HepG2 (cell line): Measurements from ENCODE around the gene DUS1L. TPM values are rescaled to one million over a fixed set of nuclear protein-coding genes. Genes with fewer than 3 reads are reported as not detected.

ENCODE experiments used
- ARHGAP35 ChIP-seq: sonication (generic); formaldehyde crosslinking; IDR thresholded peaks from 2 replicates; pipeline ENCODE4 v1.9.0; 2022; ENCODE audit warnings: mild to moderate bottlenecking, inconsistent platforms, moderate library complexity, missing genetic modification reagents, borderline replicate concordance
- ARNT ChIP-seq: fragments of 450-650 bp; IDR thresholded peaks from 2 replicates; pipeline ENCODE4 v1.6.1; 2017
- DDIT3 ChIP-seq: sonication (generic); formaldehyde crosslinking; IDR thresholded peaks from 2 replicates; pipeline ENCODE4 v1.4.0; 2020; ENCODE audit warnings: mild to moderate bottlenecking, missing genetic modification reagents
- HMG20B ChIP-seq: conservative IDR thresholded peaks from 2 replicates; pipeline ENCODE4 v1.6.1; 2016; ENCODE audit warnings: missing genetic modification reagents, missing compliant biosample characterization
- NFE2L1 ChIP-seq: sonication (generic); formaldehyde crosslinking; IDR thresholded peaks from 2 replicates; pipeline ENCODE4 v1.4.0; 2020; ENCODE audit warnings: missing genetic modification reagents, mild to moderate bottlenecking, borderline replicate concordance
- RFX3 ChIP-seq: IDR thresholded peaks from 2 replicates; pipeline ENCODE4 v1.6.1; 2016; ENCODE audit warnings: missing biosample characterization, missing genetic modification reagents
- SMAD9 ChIP-seq: sonication (generic); formaldehyde crosslinking; IDR thresholded peaks from 2 replicates; pipeline ENCODE4 v1.5.1; 2020; ENCODE audit warnings: mild to moderate bottlenecking, missing genetic modification reagents
- SMC3 ChIP-seq: IDR thresholded peaks from 2 replicates; pipeline ENCODE4 v1.6.1; 2011; ENCODE audit warnings: low read length, improper control_type of control experiment
- SNRNP70 ChIP-seq: fragments of 200-400 bp; formaldehyde crosslinking; IDR thresholded peaks from 2 replicates; pipeline ENCODE4 v1.6.1; 2017; ENCODE audit warnings: mild to moderate bottlenecking, low read depth, low read length, moderate library complexity
- ZFX ChIP-seq: sonication (generic); formaldehyde crosslinking; IDR thresholded peaks from 2 replicates; pipeline ENCODE4 v1.4.0; 2020; ENCODE audit warnings: mild to moderate bottlenecking, low read depth, missing genetic modification reagents, moderate library complexity
- ZNF230 ChIP-seq: sonication (generic); formaldehyde crosslinking; IDR thresholded peaks from 2 replicates; pipeline ENCODE4 v1.4.0; 2020; ENCODE audit warnings: mild to moderate bottlenecking, missing genetic modification reagents
- ZNF24 ChIP-seq: fragments of 450-650 bp; IDR thresholded peaks from 2 replicates; pipeline ENCODE4 v1.6.1; 2017; ENCODE audit warnings: antibody characterized with exemption, mild to moderate bottlenecking
- ZNF329 ChIP-seq: sonication (generic); formaldehyde crosslinking; IDR thresholded peaks from 2 replicates; pipeline ENCODE4 v1.9.0; 2021; ENCODE audit warnings: low read depth, mild to moderate bottlenecking, missing genetic modification reagents
- ZNF446 ChIP-seq: sonication (generic); formaldehyde crosslinking; IDR thresholded peaks from 2 replicates; pipeline ENCODE4 v1.5.0; 2020; ENCODE audit warnings: mild to moderate bottlenecking, missing genetic modification reagents
- ZNF468 ChIP-seq: sonication (generic); formaldehyde crosslinking; IDR thresholded peaks from 2 replicates; pipeline ENCODE4 v1.8.0; 2022; ENCODE audit warnings: mild to moderate bottlenecking, moderate library complexity, missing genetic modification reagents
- ZNF547 ChIP-seq: sonication (generic); formaldehyde crosslinking; IDR thresholded peaks from 2 replicates; pipeline ENCODE4 v1.5.1; 2020; ENCODE audit warnings: mild to moderate bottlenecking, missing genetic modification reagents
- ZNF564 ChIP-seq: sonication (generic); formaldehyde crosslinking; IDR thresholded peaks from 2 replicates; pipeline ENCODE4 v1.8.1; 2023; ENCODE audit warnings: mild to moderate bottlenecking, missing genetic modification reagents
- ZNF678 ChIP-seq: sonication (generic); formaldehyde crosslinking; IDR thresholded peaks from 2 replicates; pipeline ENCODE4 v1.4.0; 2020; ENCODE audit warnings: mild to moderate bottlenecking, missing genetic modification reagents
- ZNF784 ChIP-seq: sonication (generic); formaldehyde crosslinking; IDR thresholded peaks from 2 replicates; pipeline ENCODE4 v1.5.1; 2020; ENCODE audit warnings: missing genetic modification reagents, mild to moderate bottlenecking, borderline replicate concordance
- polyA plus RNA-seq, 8 experiments: library from polyadenylated mRNA; depleted of rRNA in 3 of 8; stranded (reverse) in 7 of 8; unstranded in 1 of 8; fragments of >200 nt; fragmentation: Illumina TruSeq in 4 of 8; extraction: Trizol in 4 of 8; gene quantifications; 2 replicates each; pipeline versions ENCODE4 v1.2.1 to v1.2.3, GENCODE V29; 2011 to 2016; ENCODE audit warnings: low read depth in 4 of 8, missing spikeins in 1 of 8, mixed read lengths in 1 of 8; ENCODE audit not compliant: insufficient read depth in 1 of 8
- total RNA-seq, 5 experiments: library from RNA; depleted of rRNA; stranded (reverse); fragments of >200 nt; fragmentation: Illumina TruSeq; extraction: Trizol; gene quantifications; 2 replicates each; pipeline ENCODE4 v1.2.3, GENCODE V29; 2016; ENCODE audit warnings: low read depth in 1 of 5
- TF ChIP-seq, protein P1 (sequence below): IDR thresholded peaks from 2 replicates; pipeline ENCODE4 v1.6.1; 2016; ENCODE audit warnings: missing compliant biosample characterization, missing genetic modification reagents, borderline replicate concordance
- TF ChIP-seq, protein P2 (sequence below): sonication (generic); formaldehyde crosslinking; IDR thresholded peaks from 2 replicates; pipeline ENCODE4 v1.4.0; 2020; ENCODE audit warnings: missing genetic modification reagents, borderline replicate concordance
- TF ChIP-seq, protein P3 (sequence below): sonication (generic); formaldehyde crosslinking; IDR thresholded peaks from 2 replicates; pipeline ENCODE4 v1.4.0; 2020; ENCODE audit warnings: missing genetic modification reagents, mild to moderate bottlenecking, borderline replicate concordance

The DUS1L gene
- total and polyA plus RNA-seq, 2 of the 13 experiments (the other 11 are each of a cell fraction or from before 2014, with no cell fraction given): 81.0 to 109 TPM

- TF ChIP-seq ZNF329 (CRISPR knock-in tag) (no peak), SMC3 (no peak), ZNF230 (CRISPR knock-in tag) (0 out of 2 replicates have a peak, but pooled peaks have one; percentile 9), DDIT3 (CRISPR knock-in tag) (no peak), ZNF678 (CRISPR knock-in tag) (no peak), ZNF24 (no peak), ZNF547 (CRISPR knock-in tag) (no peak), ARNT (no peak), ARHGAP35 (no peak), SNRNP70 (no peak), ZNF446 (CRISPR knock-in tag) (no peak), NFE2L1 (no peak), RFX3 (CRISPR knock-in tag) (no peak), SMAD9 (no peak), ZNF468 (CRISPR knock-in tag) (no peak), ZNF784 (no peak), ZNF564 (CRISPR knock-in tag) (no peak; the same call in 1 of the 2 replicates), HMG20B (CRISPR knock-in tag) (no peak), ZFX (CRISPR knock-in tag) (peak; percentile 57; the same call in 1 of the 2 replicates)
- TF ChIP-seq, protein P1, sequence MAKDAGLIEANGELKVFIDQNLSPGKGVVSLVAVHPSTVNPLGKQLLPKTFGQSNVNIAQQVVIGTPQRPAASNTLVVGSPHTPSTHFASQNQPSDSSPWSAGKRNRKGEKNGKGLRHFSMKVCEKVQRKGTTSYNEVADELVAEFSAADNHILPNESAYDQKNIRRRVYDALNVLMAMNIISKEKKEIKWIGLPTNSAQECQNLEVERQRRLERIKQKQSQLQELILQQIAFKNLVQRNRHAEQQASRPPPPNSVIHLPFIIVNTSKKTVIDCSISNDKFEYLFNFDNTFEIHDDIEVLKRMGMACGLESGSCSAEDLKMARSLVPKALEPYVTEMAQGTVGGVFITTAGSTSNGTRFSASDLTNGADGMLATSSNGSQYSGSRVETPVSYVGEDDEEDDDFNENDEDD: no peak
- TF ChIP-seq, protein P2, sequence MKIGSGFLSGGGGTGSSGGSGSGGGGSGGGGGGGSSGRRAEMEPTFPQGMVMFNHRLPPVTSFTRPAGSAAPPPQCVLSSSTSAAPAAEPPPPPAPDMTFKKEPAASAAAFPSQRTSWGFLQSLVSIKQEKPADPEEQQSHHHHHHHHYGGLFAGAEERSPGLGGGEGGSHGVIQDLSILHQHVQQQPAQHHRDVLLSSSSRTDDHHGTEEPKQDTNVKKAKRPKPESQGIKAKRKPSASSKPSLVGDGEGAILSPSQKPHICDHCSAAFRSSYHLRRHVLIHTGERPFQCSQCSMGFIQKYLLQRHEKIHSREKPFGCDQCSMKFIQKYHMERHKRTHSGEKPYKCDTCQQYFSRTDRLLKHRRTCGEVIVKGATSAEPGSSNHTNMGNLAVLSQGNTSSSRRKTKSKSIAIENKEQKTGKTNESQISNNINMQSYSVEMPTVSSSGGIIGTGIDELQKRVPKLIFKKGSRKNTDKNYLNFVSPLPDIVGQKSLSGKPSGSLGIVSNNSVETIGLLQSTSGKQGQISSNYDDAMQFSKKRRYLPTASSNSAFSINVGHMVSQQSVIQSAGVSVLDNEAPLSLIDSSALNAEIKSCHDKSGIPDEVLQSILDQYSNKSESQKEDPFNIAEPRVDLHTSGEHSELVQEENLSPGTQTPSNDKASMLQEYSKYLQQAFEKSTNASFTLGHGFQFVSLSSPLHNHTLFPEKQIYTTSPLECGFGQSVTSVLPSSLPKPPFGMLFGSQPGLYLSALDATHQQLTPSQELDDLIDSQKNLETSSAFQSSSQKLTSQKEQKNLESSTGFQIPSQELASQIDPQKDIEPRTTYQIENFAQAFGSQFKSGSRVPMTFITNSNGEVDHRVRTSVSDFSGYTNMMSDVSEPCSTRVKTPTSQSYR (CRISPR knock-in tag): no peak
- TF ChIP-seq, protein P3, sequence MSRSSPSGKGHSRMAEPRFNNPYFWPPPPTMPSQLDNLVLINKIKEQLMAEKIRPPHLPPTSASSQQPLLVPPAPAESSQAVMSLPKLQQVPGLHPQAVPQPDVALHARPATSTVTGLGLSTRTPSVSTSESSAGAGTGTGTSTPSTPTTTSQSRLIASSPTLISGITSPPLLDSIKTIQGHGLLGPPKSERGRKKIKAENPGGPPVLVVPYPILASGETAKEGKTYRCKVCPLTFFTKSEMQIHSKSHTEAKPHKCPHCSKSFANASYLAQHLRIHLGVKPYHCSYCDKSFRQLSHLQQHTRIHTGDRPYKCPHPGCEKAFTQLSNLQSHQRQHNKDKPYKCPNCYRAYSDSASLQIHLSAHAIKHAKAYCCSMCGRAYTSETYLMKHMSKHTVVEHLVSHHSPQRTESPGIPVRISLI: no peak
Observed at GRCh38 chr17:82095777-82096708, 30.4 kb upstream of the DUS1L start (continued).
